HG03571 (cell line): ENCODE data around the gene CCDC106.

Experiments used
- ATAC-seq: cut with Tn5 transposase; IDR thresholded peaks from one replicate; pipeline ENCODE4 v1.9.1; 2021; ENCODE audit not compliant: unreplicated experiment

The CCDC106 gene

GRCh38 chr19:55667006-55667381 lies 19.0 kb downstream of the CCDC106 start:
- ATAC-seq, result no peak

GRCh38 chr19:55667511-55667910 lies 19.5 kb downstream of the CCDC106 start:
- no peak for ATAC-seq

GRCh38 chr19:55667958-55668357 lies 19.9 kb downstream of the CCDC106 start:
- no peak for ATAC-seq

- ATAC-seq, result no peak
Measured at GRCh38 chr19:55668603-55669348, 20.8 kb downstream of the CCDC106 start.

GRCh38 chr19:55669418-55670279 lies 21.6 kb downstream of the CCDC106 start:
- ATAC-seq, result no peak

GRCh38 chr19:55670280-55671053 lies 22.5 kb downstream of the CCDC106 start:
- no peak for ATAC-seq

GRCh38 chr19:55671054-55671378 lies 23.0 kb downstream of the CCDC106 start:
- ATAC-seq, result no peak

GRCh38 chr19:55672418-55672817 lies 24.4 kb downstream of the CCDC106 start:
- ATAC-seq, result no peak

- no peak for ATAC-seq
Measured at GRCh38 chr19:55673465-55673864, 25.5 kb downstream of the CCDC106 start.

GRCh38 chr19:55673889-55674288 lies 25.9 kb downstream of the CCDC106 start:
- no peak for ATAC-seq

- no peak for ATAC-seq
Measured at GRCh38 chr19:55674459-55674840, 26.4 kb downstream of the CCDC106 start.

- peak; percentile 53 for ATAC-seq
Measured at GRCh38 chr19:55674841-55675660, 27.0 kb downstream of the CCDC106 start, which contains the start of gene EPN1. Gene EPN1 (plus strand): TSS chr19:55675226. CDS start chr19:55678628, 3,402 bp downstream.

- no peak for ATAC-seq
Measured at GRCh38 chr19:55675661-55676354, 27.8 kb downstream of the CCDC106 start.

GRCh38 chr19:55676383-55676782 lies 28.4 kb downstream of the CCDC106 start:
- no peak for ATAC-seq

- no peak for ATAC-seq
Measured at GRCh38 chr19:55676889-55677505, 29.0 kb downstream of the CCDC106 start.

- no peak for ATAC-seq
Measured at GRCh38 chr19:55677572-55678028, 29.6 kb downstream of the CCDC106 start.

- peak; percentile 70 for ATAC-seq
Measured at GRCh38 chr19:55678121-55678671, 30.2 kb downstream of the CCDC106 start.

GRCh38 chr19:55679343-55680257 lies 31.6 kb downstream of the CCDC106 start:
- ATAC-seq, result no peak
